Omental fat pad (tissue), 4 donors: Measurements from ENCODE around the gene NDUFA3. TPM values are rescaled to one million over a fixed set of nuclear protein-coding genes. Genes with fewer than 3 reads are reported as not detected.
A peak's percentile ranks its signal among the peaks of the same experiment; 100 is the strongest.

Source experiments
- ATAC-seq: fragments of 150-250 bp; one replicate; pipeline ENCODE4 v1.9.1; 2016; ENCODE audit warnings: mild to moderate bottlenecking, moderate library complexity; ENCODE audit not compliant: low FRiP score
- DNase-seq: peaks from one replicate; pipeline ENCODE4 v3.0.0-alpha.2; 2019; ENCODE audit warnings: low spot score
- total RNA-seq, 4 donors: library from RNA; depleted of rRNA; stranded (reverse); fragments of >200 nt; gene quantifications; one replicate each; pipeline ENCODE4 v1.1.0, GENCODE V29; 2016
- TF ChIP-seq, protein P1 (sequence below), 3 donors: fragments of 450-650 bp; IDR thresholded peaks; one replicate each; pipeline ENCODE4 v1.5.1; 2016 to 2017; ENCODE audit warnings: antibody characterized with exemption in 3 of 3, mild to moderate bottlenecking in 3 of 3, moderate library complexity in 2 of 3

Gene NDUFA3
- total RNA-seq: 10 to 100 TPM in 3 of 4 donors, 1 to 10 TPM in 1; 7.1 to 33.0 (median 28.6) TPM

DNA sequence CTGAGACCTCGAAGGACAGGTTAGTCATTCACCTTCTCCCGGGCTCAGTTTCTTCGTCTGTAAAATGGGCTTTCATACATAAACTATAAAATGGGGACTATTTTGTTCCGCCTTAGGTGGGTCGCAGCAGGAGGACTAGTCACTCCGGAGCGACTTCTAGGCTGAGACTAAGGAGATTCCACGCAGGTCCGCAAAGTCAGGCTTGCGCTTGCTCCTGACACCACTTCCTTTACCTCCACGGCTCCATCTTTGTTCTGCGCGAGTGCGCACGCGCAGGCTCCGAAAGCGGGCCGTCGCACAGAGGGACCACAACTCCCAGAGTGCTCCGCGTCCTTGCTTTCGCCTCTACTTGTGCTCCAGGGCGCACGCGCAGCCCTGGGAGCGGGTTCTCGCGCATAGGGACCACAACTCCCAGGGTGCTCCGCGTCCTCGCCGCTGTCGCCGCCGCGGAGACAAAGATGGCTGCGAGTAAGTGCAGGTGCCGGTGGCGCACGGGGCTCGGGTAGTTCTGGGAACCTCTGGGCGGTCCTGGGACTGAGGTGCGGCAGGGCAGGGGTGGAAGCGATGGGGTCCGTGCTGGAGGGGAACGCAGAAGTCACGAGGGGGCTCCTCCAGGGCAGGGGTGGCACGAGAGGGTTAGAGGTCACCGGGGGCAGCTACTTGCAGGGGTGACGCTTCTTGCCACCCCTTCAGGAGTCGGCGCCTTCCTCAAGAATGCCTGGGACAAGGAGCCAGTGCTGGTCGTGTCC lies at the start of gene NDUFA3:
TSS of gene NDUFA3 (plus strand) at position 435 of the 749 bp plus-strand sequence. CDS start at position 459, 24 bp downstream.
- DNase-seq (peak; percentile 82), ATAC-seq (peak; percentile 99)
- TF ChIP-seq, protein P1, sequence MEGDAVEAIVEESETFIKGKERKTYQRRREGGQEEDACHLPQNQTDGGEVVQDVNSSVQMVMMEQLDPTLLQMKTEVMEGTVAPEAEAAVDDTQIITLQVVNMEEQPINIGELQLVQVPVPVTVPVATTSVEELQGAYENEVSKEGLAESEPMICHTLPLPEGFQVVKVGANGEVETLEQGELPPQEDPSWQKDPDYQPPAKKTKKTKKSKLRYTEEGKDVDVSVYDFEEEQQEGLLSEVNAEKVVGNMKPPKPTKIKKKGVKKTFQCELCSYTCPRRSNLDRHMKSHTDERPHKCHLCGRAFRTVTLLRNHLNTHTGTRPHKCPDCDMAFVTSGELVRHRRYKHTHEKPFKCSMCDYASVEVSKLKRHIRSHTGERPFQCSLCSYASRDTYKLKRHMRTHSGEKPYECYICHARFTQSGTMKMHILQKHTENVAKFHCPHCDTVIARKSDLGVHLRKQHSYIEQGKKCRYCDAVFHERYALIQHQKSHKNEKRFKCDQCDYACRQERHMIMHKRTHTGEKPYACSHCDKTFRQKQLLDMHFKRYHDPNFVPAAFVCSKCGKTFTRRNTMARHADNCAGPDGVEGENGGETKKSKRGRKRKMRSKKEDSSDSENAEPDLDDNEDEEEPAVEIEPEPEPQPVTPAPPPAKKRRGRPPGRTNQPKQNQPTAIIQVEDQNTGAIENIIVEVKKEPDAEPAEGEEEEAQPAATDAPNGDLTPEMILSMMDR (IDR thresholded peaks at IDR 0.05): no peak

DNA sequence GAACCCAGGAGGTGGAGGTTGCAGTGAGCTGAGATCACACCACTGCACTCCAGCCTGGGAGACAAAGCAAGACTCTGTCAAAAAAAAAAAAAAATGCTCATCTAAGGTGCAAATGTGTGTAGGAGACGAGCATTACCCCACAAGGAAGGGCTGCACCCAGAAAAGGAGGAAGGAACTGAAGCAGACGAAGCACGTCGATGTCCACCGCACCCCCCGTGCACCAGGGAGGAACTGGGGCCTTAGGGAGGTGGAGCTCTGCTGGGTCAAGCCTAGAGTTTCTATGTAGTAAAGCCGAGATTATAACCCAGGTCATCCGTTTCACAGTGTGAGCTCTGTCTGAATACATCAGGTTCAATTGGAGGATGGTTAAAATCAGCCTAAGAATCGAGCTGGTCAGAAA lies 40.0 kb upstream of the NDUFA3 start:
- TF ChIP-seq, protein P1 (IDR thresholded peaks at IDR 0.05): no peak
- ATAC-seq (no peak), DNase-seq (no peak)

DNA sequence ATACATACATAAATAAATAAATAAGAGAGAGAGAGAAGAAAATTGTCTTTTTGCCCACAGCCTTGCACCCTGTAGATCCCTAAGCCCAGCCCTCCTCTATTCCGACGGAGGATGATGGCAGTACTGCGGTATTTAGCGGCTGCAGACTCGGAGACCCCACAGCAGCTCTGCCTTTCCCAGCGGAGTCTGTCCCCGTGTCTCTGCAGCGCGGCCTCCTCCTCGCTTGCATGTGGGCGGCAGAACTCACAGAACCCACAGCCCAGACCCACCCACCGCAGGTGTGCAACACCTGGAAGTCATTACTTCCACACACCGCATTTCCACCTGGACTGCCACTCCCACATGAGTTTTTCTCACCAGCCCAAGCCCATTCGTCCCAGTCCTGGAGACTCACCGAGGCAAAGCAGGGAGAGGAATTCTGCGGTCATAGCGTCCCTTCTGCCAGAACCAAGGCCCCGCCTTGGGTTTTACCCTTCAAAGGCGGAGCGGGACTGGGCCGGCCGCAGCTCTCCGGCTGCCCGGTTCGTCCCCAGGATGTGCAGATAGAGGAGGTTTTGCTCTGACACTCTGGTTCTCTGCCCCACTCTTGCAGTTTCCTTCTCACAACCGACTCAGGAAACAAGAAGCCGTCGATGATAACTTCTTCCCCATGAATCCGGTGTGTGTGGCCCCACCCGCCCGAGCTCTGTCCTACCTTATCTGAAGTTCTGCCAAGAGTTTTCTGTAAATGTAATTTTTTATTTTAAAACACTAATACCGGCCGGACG lies 39.1 kb upstream of the NDUFA3 start, which contains the start of gene VSTM1:
TSS of gene VSTM1 (minus strand) at position 548 of the 767 bp plus-strand sequence. CDS start at position 428, 120 bp downstream.
- ATAC-seq: no peak
- TF ChIP-seq, protein P1 (IDR thresholded peaks at IDR 0.05): no peak
- no peak for DNase-seq

DNA sequence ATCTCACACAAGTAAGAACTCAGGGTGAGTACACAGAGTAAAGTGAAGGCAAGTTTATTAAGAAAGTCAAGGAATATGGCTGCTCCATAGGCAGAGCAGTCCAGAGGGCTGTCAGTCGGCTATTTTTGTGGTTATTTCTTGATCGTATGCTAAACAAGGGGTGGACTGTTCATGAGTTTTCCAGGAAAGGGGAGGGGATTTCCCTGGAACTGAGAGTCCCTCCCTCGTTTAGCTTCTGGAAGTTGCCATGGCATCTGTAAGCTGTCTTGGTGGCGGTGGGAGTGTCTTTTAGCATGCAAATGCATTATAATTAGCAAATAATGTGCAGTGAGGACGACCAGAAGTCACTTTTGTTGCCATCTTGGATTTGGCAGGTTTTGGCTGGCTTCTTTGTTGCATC lies 33.2 kb upstream of the NDUFA3 start:
- no peak for DNase-seq
- TF ChIP-seq, protein P1 (IDR thresholded peaks at IDR 0.05): no peak
- no peak for ATAC-seq

DNA sequence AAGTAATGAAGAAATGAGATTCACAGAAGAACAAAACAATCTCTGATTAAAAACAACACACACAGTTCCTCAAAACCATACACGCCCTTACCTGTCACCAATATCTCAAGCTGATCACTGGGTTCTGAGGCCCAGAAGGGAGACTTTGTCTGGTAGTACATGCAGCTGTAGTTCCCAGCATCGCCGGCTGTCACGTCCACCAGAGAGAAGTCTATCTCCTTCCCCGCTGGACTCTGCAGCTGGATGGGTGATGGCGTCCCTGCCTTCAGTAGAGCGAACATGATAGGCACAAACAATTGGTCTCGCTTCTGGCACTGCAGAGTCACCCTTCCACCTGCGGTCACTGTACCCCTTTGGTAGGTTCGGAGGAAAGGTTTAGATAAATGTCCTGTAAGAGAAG lies 28.8 kb upstream of the NDUFA3 start:
- ATAC-seq (no peak), DNase-seq (no peak)
- TF ChIP-seq, protein P1 (IDR thresholded peaks at IDR 0.05): no peak

DNA sequence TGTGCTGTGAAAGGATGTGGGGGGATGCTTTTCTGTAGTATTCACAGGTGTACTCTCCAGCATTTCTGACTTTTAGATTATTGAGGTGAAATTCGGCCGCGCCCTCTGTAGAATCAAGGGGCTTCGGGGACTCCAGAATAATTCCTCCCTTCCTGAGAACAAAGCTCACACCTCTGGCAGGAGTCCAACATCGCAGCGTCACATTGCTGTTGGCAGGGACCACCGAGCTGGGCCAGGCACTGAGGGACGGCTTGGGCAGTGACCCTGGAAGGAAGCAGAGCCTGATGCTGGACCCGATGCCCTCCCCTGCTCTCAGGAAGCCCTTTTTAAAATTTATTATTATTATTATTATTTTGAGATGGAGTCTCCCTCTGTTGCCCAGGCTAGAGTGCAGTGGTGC lies 27.8 kb upstream of the NDUFA3 start:
- TF ChIP-seq, protein P1 (IDR thresholded peaks at IDR 0.05): no peak
- no peak for DNase-seq
- ATAC-seq: no peak
